B cell (primary cell): ENCODE results near the gene PSME2. TPM values are rescaled to one million over a fixed set of nuclear protein-coding genes. Genes with fewer than 3 reads are reported as not detected.

Source experiments
- ATAC-seq: fragments of 200-7000 bp; cut with Tn5 transposase; one replicate; pipeline ENCODE4 v1.10.0; 2021; ENCODE audit warnings: low read depth, mild to moderate bottlenecking, moderate number of reproducible peaks, moderate library complexity
- CTCF ChIA-PET: fragments of 350-600 bp; sonication (Branson Sonifier 250); formaldehyde crosslinking; loops from one replicate; lab custom pipeline; 2021; ENCODE audit warnings: antibody characterized with exemption, inconsistent platforms; lab: Charles Lee
- POLR2A ChIA-PET: fragments of 350-600 bp; sonication (Branson Sonifier 250); formaldehyde crosslinking; loops from one replicate; lab custom pipeline; 2021; ENCODE audit warnings: antibody characterized with exemption; lab: Charles Lee
- DNase-seq: peaks from one replicate; pipeline ENCODE4 v3.0.0; 2013
- H2AFZ ChIP-seq: 2 replicates; pipeline ENCODE4 v1.6.1; 2012; ENCODE audit warnings: mild to moderate bottlenecking, low read depth, low read length; ENCODE audit not compliant: insufficient read depth, poor library complexity, severe bottlenecking
- H3K27ac ChIP-seq, 2 donors: 1 replicate in 1 of 2; 2 replicates in 1 of 2; pipeline ENCODE4 v1.5.1; 2012 to 2013; ENCODE audit warnings: low read length in 2 of 2, mild to moderate bottlenecking in 2 of 2, moderate library complexity in 1 of 2
- H3K27me3 ChIP-seq, 4 experiments: fragments of 200-600 bp in 1 of 4; sonication (generic) in 1 of 4; replicated peaks in 1 of 4; 1 replicate in 2 of 4; 2 replicates in 2 of 4; pipeline versions ENCODE4 v1.6.1 to v1.7.0; 2013 to 2016; ENCODE audit warnings: low read length in 3 of 4, mild to moderate bottlenecking in 2 of 4, mixed read lengths in 1 of 4, moderate library complexity in 1 of 4; ENCODE audit not compliant: insufficient read depth in 4 of 4, control insufficient read depth in 3 of 4; ENCODE audit errors: control extremely low read depth in 1 of 4
- H3K36me3 ChIP-seq, 2 experiments: replicated peaks in 1 of 2; 1 replicate in 1 of 2; 2 replicates in 1 of 2; pipeline versions ENCODE4 v1.6.1 to v1.7.1; 2013; ENCODE audit warnings: low read length in 1 of 2; ENCODE audit not compliant: insufficient read depth in 2 of 2, control insufficient read depth in 1 of 2; ENCODE audit errors: control extremely low read depth in 1 of 2, extremely low read depth in 1 of 2
- H3K4me1 ChIP-seq, 2 donors: fragments of 200-600 bp in 1 of 2; sonication (generic) in 1 of 2; 1 replicate in 1 of 2; 2 replicates in 1 of 2; pipeline versions ENCODE4 v1.5.1 to v1.6.1; 2013 to 2017; ENCODE audit warnings: low read length in 2 of 2; ENCODE audit not compliant: control insufficient read depth in 2 of 2, insufficient read depth in 2 of 2
- H3K4me2 ChIP-seq: replicated peaks from 2 replicates; pipeline ENCODE3; 2012; ENCODE audit warnings: mild to moderate bottlenecking, low read depth, low read length; ENCODE audit not compliant: poor library complexity, severe bottlenecking
- H3K4me3 ChIP-seq, 5 experiments: fragments of 200-600 bp in 1 of 5; sonication (generic) in 1 of 5; 1 replicate in 3 of 5; 2 replicates in 2 of 5; pipeline versions ENCODE4 v1.5.1 to v1.7.0; 2011 to 2016; ENCODE audit warnings: low read length in 4 of 5, mild to moderate bottlenecking in 4 of 5, low read depth in 2 of 5, control low read depth in 1 of 5, moderate library complexity in 1 of 5; ENCODE audit not compliant: insufficient read depth in 1 of 5; ENCODE audit errors: control extremely low read depth in 1 of 5, extremely low read depth in 1 of 5
- H3K79me2 ChIP-seq: fragments of 200-600 bp; sonication (generic); one replicate; pipeline ENCODE4 v1.6.0; 2016; ENCODE audit warnings: low read length; ENCODE audit not compliant: control insufficient read depth, insufficient read depth
- H3K9ac ChIP-seq: fragments of 200-600 bp; sonication (generic); 2 replicates; pipeline ENCODE4 v1.6.1; 2017; ENCODE audit warnings: mild to moderate bottlenecking, low read length, moderate library complexity
- H3K9me3 ChIP-seq, 3 donors: one replicate each; pipeline versions ENCODE4 v1.6.1 to v1.7.1; 2013; ENCODE audit warnings: low read length in 2 of 3; ENCODE audit not compliant: control insufficient read depth in 2 of 3, insufficient read depth in 1 of 3; ENCODE audit errors: control extremely low read depth in 1 of 3
- H4K20me1 ChIP-seq: 2 replicates; pipeline ENCODE4 v1.6.0; 2012; ENCODE audit warnings: mild to moderate bottlenecking, low read length; ENCODE audit not compliant: insufficient read depth, control insufficient read depth, poor library complexity, severe bottlenecking
- H3K27ac Mint-ChIP-seq: one replicate; pipeline ENCODE4 v1.8.0; 2021; ENCODE audit warnings: mixed read lengths
- H3K27me3 Mint-ChIP-seq: one replicate; pipeline ENCODE4 v1.8.0; 2021; ENCODE audit warnings: mixed read lengths
- H3K4me1 Mint-ChIP-seq: one replicate; pipeline ENCODE4 v1.8.0; 2021; ENCODE audit warnings: mixed read lengths
- H3K4me3 Mint-ChIP-seq: one replicate; pipeline ENCODE4 v1.8.0; 2021; ENCODE audit warnings: mixed read lengths
- H3K9me3 Mint-ChIP-seq: one replicate; pipeline ENCODE4 v1.8.0; 2022; ENCODE audit warnings: mixed read lengths; ENCODE audit not compliant: insufficient read depth
- EZH2 ChIP-seq: IDR thresholded peaks from 2 replicates; pipeline ENCODE4 v1.6.1; 2012; ENCODE audit warnings: borderline replicate concordance, low read depth, mild to moderate bottlenecking, moderate library complexity, low read length; ENCODE audit not compliant: insufficient read depth, poor library complexity, severe bottlenecking
- WGBS: methylation state at CpG from one replicate; pipeline ENCODE4 v1.1.5; 2013; ENCODE audit warnings: missing lambda C conversion rate; ENCODE audit not compliant: insufficient coverage; 5-methylcytosine and 5-hydroxymethylcytosine counted together
- intact Hi-C: fragments of 100-400 bp; cut with micrococcal nuclease; formaldehyde crosslinking; loops from one replicate; pipeline ENCODE4 v1.10.0; 2022
- polyA plus RNA-seq: library from polyadenylated mRNA; depleted of rRNA; stranded (reverse); fragments of >200 nt; gene quantifications from 2 replicates; pipeline ENCODE4 v1.2.3, GENCODE V29; 2012
- total RNA-seq, 2 donors: library from RNA; stranded (reverse); fragments of 120-200 nt in 1 of 2; gene quantifications; 1 replicate in 1 of 2; 2 replicates in 1 of 2; pipeline versions ENCODE4 v1.2.3 to v1.2.4, GENCODE V29; 2013 to 2022
- TF ChIP-seq, protein P1 (sequence below): fragments of 200-600 bp; IDR thresholded peaks from one replicate; pipeline ENCODE4 v1.8.0; 2022; ENCODE audit warnings: antibody characterized with exemption, mild to moderate bottlenecking

Gene PSME2
- total and polyA plus RNA-seq, 2 donors (not counting 1 experiment from before 2014, with no cell fraction given) = 126 to 141 TPM

DNA sequence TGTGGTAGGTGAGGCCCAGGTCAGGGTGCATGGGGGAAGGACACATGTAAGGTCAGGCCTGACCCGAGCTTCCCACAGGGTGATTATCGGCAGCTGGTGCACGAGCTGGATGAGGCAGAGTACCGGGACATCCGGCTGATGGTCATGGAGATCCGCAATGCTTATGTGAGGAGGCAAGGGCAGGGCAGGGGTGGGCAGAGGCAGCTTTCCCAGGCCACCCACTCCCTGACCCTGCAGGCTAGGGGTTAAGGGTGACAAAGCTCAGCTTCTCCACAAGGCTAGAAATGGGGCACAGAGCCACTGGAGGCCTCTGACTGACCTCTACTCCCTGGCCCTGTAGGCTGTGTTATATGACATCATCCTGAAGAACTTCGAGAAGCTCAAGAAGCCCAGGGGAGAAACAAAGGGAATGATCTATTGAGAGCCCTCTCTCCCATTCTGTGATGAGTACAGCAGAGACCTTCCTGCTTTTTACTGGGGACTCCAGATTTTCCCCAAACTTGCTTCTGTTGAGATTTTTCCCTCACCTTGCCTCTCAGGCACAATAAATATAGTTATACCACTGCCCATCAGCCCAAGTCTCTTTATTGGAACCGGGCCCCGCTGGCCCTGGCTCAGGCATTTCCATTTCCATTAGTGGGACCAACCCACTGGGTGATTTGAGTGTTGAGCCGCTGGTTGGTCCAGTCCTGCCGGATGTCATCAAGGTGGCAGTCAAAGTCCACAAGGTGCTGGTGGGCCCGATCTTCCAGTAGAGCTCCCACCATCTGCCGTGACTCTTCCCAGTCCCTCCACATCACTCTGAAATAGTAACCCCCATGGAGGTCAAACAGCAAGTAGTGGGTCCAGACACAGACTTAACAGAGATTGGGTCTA, 7.8 kb downstream of the PSME2 start:
- Mint-ChIP-seq H3K27ac (peak overlapping the region; percentile 47), H3K9me3 (no peaks in the 10 kb centered on the region), H3K4me3 (peak overlapping the region; percentile 65), H3K27me3 (no peaks in the 10 kb centered on the region), H3K4me1 (peaks cover 58% of the 10 kb centered on the region)
- H3K27ac ChIP-seq = no peak overlapping the region
- TF ChIP-seq, protein P1, sequence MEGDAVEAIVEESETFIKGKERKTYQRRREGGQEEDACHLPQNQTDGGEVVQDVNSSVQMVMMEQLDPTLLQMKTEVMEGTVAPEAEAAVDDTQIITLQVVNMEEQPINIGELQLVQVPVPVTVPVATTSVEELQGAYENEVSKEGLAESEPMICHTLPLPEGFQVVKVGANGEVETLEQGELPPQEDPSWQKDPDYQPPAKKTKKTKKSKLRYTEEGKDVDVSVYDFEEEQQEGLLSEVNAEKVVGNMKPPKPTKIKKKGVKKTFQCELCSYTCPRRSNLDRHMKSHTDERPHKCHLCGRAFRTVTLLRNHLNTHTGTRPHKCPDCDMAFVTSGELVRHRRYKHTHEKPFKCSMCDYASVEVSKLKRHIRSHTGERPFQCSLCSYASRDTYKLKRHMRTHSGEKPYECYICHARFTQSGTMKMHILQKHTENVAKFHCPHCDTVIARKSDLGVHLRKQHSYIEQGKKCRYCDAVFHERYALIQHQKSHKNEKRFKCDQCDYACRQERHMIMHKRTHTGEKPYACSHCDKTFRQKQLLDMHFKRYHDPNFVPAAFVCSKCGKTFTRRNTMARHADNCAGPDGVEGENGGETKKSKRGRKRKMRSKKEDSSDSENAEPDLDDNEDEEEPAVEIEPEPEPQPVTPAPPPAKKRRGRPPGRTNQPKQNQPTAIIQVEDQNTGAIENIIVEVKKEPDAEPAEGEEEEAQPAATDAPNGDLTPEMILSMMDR = no peak
- TF ChIP-seq EZH2 = no peak
- no peak overlapping the region for H2AFZ ChIP-seq
- DNase-seq (no peak), ATAC-seq (no peak)
- CTCF ChIA-PET = interaction anchor here (0.7 to 4.6 kb wide), 5 partner anchors 14 to 195 kb away, joined by 3 to 43 read pairs (median 9); partner anchors contain the start of genes DCAF11, IRF9 and NRL
- H3K27me3 ChIP-seq = no peaks in the 10 kb centered on the region
- peaks cover 0 to 34% of the 10 kb centered on the region in 2 experiments for H3K36me3 ChIP-seq
- POLR2A ChIA-PET = interaction anchor here (0.6 to 1.0 kb wide), 3 partner anchors 8 to 55 kb away, joined by 3 to 4 read pairs (median 3); partner anchors contain the start of genes DCAF11, NRL and PSME2
- H3K9me3 ChIP-seq = no peaks in the 10 kb centered on the region
- H3K79me2 ChIP-seq = peaks cover 62% of the 10 kb centered on the region
- 95% methylated on average over 11 of the region's 13 CpGs for WGBS
- intact Hi-C loops = no loop called here
- peaks cover 27 to 41% of the 10 kb centered on the region in 2 donors for H3K4me1 ChIP-seq
- no peak overlapping the region for H3K4me2 ChIP-seq
- H3K9ac ChIP-seq = no peak overlapping the region
- peaks cover 16% of the 10 kb centered on the region for H4K20me1 ChIP-seq
- H3K4me3 ChIP-seq = no peak overlapping the region
